ENCODE data around the gene CIZ1.

The CIZ1 gene

DNA sequence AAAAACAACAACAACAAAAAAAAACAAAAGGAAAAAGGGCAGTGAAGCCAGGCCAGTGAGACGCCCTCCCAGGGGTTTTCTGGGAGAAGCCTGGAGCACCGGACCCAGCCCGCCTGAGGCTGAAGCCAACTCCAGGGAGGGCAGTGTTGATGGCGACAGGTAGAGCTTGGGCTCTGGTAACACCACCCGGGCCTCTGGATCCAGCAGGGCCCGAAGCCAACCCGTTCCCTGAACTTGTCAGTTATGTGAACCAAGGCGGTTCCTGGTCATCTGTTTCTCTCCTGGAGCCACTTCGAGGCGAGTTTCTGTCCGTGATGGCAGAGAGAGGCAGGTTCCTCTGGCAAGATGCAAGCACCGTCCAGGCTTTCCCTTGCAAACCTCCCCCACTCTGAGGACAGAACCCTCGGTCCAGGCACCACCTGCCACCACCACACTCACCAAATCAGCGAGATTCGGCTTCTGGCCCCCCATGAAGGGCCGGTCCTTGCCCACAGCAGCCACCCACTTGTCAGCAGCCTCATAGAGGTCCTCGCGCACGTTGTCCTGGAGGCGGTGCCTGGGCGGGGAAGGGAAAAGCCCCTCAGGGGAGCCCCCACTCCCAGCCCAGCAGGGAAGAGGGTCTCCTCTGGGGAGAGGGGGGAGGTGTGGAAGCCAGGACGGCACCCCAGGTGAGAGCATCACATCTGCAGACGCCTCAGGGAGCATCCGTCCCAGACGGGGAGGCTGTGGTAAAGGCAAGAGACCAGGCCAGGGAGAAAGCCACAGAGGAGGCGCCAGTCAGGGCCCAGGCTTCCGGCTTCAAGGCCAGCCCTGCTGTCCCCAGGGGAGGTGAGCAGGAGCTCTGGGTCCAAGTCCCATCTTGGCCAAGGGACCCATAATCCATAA lies 69.2 kb downstream of the CIZ1 start:
- DNase-seq, result no peak

- no peak for DNase-seq
Measured at GRCh38 chr9:128121466-128121810, 69.9 kb downstream of the CIZ1 start.

- no peak for DNase-seq
Measured at GRCh38 chr9:128120741-128121465, 70.5 kb downstream of the CIZ1 start.

DNA sequence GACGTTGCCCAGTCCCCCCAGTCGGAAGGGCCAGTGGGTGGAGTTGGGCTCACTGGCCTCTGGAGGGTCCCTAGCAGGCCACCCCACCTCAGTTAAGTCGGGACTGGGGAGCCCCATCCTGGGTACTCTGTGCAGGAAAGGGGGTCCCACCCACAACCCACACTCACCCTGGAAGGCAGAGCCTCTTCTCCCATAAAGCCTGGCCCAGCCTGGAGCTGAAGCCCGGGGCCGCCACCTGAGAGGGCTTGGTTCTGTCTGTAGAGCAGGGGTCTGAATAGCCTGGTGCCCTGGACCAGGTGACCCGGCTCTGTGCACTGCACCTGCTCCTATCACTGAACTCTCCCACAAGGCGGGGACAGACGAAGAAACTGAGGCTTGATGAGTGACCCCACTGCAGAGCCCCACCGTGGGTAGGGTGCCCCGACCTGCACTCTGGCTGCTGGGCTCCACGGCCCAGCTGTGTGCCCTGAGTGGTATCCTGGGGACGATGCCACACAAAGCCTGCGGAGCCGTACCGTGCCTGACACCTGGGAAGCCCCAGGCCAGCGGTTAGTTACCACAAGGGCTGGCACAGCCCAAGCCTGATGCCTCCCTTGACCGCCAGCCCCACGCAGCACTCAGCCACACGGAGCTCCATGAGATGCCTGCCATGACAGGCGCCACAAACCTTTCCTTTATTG lies 71.2 kb downstream of the CIZ1 start:
- no peak for DNase-seq

DNA sequence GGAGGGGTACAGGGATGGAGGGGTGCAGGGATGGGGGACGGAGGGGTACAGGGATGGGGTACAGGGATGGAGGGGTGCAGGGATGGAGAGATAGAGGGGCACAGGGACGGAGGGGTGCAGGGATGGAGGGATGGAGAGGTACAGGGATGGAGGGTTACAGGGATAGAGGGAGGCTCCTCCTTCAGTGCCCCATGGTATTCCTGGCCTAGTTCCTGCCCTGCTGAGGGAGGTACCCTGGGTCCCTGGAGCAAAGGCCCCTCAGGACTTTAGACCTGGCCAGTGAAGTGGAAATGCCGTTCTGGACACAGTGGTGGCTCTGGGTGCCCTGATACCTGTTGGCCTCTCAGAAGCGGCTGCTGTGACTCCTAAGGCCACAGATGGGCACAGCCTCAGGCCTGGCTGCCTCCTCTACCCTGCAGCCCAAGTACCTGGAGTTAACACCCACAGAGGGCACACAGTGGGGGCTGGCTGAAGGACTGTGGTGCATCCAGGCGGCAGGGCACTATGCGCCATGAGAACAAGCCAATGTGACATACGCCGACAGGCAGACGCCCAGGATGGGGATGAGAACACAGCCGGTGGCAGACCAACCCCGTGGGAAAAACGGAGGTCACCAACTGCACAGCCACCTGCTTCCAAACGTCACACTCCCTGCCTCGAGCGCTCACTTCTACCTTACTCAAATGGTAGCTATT lies 72.3 kb downstream of the CIZ1 start:
- no peak for DNase-seq

- DNase-seq, result no peak
Measured at GRCh38 chr9:128118472-128118857, 72.9 kb downstream of the CIZ1 start.

GRCh38 chr9:128117613-128118471 lies 73.5 kb downstream of the CIZ1 start:
- peak; percentile 64 for DNase-seq

DNA sequence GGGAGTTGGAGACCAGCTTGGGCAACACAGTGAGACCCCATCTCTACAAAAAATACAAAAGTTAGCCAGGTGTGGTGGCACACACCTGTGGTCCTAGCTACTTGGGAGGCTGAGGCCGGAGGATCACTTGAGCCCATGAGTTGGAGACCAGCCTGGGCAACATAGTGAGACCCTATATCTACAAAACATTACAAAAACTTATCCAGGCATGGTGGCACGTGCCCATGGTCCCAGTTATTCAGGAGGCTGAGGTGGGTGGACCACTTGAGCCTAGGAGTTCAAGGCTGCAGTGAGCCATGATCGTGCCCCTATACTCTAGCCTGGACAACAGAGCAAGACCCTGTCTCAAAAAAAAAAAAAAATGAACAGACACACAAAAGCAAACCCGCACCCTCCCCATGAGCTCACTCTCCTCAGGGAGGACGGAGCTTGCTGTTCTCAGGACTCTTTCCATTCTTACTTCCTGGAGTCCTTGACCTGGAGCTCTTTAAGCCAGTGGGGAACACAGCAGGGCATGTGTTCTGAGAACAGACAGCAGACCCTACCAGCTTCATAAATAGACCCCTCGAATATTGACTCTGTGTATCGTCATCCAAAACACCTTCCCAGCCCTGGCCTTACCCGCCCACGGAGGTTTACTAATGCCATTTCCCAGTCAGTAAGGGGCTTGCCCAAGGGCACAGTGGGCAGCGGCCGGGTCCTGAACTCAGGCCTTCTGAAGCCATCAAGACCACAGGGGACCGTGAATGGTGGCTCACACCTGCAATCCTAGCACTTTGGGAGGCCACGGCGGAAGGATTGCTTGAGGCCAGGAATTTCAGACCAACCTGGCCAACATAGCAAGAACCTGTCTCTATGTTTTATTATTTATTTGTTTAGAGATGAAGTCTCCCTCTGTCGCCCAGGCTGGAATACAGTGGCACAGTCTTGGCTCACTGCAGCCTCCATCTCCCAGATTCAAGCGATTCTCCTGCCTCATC lies 75.0 kb downstream of the CIZ1 start:
- DNase-seq, result no peak

Data from HCEC 1CT (cell line).